Stimulated activated naive B cell treated with anti-CD40 and anti-IgM and Interleukin-4, amounts not matched to agents 10 μg/mL and 1 μg/mL and 100 μg/mL, for 72 hours (primary cell): Measurements from ENCODE around the gene DTX4.
"Not testable (repeated sequence)": the region's sequence is repeated elsewhere in the genome, so short reads cannot be mapped to it uniquely, and the experiment has no call there.

ENCODE experiments used
- ATAC-seq, 2 donors: fragments of 150-1000 bp; cut with Tn5 transposase; replicated peaks; 2 replicates each; pipeline ENCODE4 v1.10.0; 2021; ENCODE audit warnings: moderate library complexity in 1 of 2
- DNase-seq: peaks from one replicate; pipeline ENCODE4 v3.0.0; 2021
- H3K27ac Mint-ChIP-seq: one replicate; pipeline ENCODE4 v1.8.0; 2022; ENCODE audit warnings: mild to moderate bottlenecking, mixed read lengths
- H3K27me3 Mint-ChIP-seq, 2 donors: one replicate each; pipeline ENCODE4 v1.8.0; 2022; ENCODE audit warnings: mixed read lengths in 2 of 2
- H3K36me3 Mint-ChIP-seq, 2 donors: one replicate each; pipeline ENCODE4 v1.8.0; 2022; ENCODE audit warnings: mixed read lengths in 2 of 2, mild to moderate bottlenecking in 1 of 2
- H3K4me1 Mint-ChIP-seq, 2 donors: one replicate each; pipeline ENCODE4 v1.8.0; 2022; ENCODE audit warnings: mixed read lengths in 2 of 2, mild to moderate bottlenecking in 1 of 2
- H3K4me3 Mint-ChIP-seq, 2 donors: one replicate each; pipeline ENCODE4 v1.8.0; 2022; ENCODE audit warnings: mild to moderate bottlenecking in 2 of 2, mixed read lengths in 2 of 2, moderate library complexity in 1 of 2
- H3K9me3 Mint-ChIP-seq, 2 donors: one replicate each; pipeline ENCODE4 v1.8.0; 2022; ENCODE audit warnings: mixed read lengths in 2 of 2, mild to moderate bottlenecking in 1 of 2

DTX4 gene

DNA sequence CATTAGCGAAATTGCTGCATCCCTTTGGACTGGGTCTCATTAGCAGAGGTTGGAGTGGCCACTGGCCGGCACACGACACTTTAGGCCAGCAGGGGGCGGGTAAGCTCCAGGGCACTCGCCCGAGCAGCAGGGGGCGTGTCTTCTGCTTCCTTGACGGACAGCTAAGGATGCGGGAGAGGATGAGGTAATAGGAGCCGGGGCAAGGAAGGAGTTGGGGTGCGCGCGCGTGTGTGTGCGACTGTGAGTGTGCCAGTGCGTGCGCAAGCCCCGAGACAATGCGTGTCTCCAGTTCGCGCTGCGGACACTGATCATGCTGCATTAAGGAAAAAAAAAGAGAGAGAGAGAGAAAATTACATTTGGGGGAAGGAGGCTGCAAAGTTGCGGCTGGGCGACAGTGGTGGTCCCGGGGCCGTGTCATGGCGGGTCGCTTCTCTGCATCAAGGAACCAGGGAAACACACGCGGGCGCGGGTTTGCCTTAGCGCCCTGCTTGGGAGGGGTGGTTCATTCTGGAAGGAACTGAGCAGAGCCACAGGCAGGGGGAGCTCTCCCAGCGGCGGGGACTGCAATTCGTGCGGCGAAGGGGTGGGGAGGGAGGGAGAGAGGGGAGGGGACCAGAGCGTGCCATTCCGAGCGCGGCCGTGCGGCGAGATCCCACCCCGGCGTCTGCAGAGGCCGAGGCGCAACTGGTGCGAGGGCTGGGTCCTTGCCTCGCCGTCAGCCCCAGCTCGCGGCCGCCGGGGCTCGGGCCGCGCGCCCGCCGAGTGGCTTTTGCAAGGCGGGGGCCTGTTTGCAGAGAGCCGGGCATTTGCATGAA lies at the start of gene DTX4:
TSS of gene DTX4 (plus strand) at position 625 of the 815 bp plus-strand sequence. CDS start 464 bp downstream, outside the sequence.
- Mint-ChIP-seq H3K4me1 (peaks cover 26 to 29% of the 10 kb centered on the region in 2 donors), H3K27me3 (no peaks in the 10 kb centered on the region), H3K36me3 (peaks cover 0 to 2% of the 10 kb centered on the region in 2 donors), H3K9me3 (no peaks in the 10 kb centered on the region), H3K4me3 (peak within 1 kb of the TSS; percentile 87 to 92), H3K27ac (peak within 1 kb of the TSS; percentile 93)
- peak; percentile 82 to 84 for ATAC-seq
- peak; percentile 83 for DNase-seq

- peaks cover 8 to 19% of the 10 kb centered on the region in 2 donors for H3K4me1 Mint-ChIP-seq
- ATAC-seq: peak; percentile 99 to 100
- H3K9me3 Mint-ChIP-seq: peaks cover 14 to 15% of the 10 kb centered on the region in 2 donors
- H3K4me3 Mint-ChIP-seq: peak overlapping the region; percentile 73 to 78
- H3K27me3 Mint-ChIP-seq: no peaks in the 10 kb centered on the region
- DNase-seq: peak; percentile 82
- peak overlapping the region; percentile 90 for H3K27ac Mint-ChIP-seq
- peaks cover 33 to 34% of the 10 kb centered on the region in 2 donors for H3K36me3 Mint-ChIP-seq
Measured at GRCh38 chr11:59135648-59136461, 36.1 kb upstream of the DTX4 start.

GRCh38 chr11:59136551-59136950 lies 35.4 kb upstream of the DTX4 start:
- not testable (repeated sequence) for H3K4me3 Mint-ChIP-seq, ATAC-seq, H3K27ac Mint-ChIP-seq, H3K27me3 Mint-ChIP-seq, DNase-seq
- peaks cover 11 to 15% of the 10 kb centered on the region in 2 donors for H3K9me3 Mint-ChIP-seq
- H3K36me3 Mint-ChIP-seq: peaks cover 27 to 29% of the 10 kb centered on the region in 2 donors
- H3K4me1 Mint-ChIP-seq: peaks cover 10 to 26% of the 10 kb centered on the region in 2 donors

GRCh38 chr11:59137190-59137589 lies 34.7 kb upstream of the DTX4 start:
- Mint-ChIP-seq H3K27ac (no peak overlapping the region), H3K9me3 (peaks cover 9 to 13% of the 10 kb centered on the region in 2 donors), H3K27me3 (no peaks in the 10 kb centered on the region), H3K4me3 (no peak overlapping the region), H3K4me1 (peaks cover 12 to 32% of the 10 kb centered on the region in 2 donors), H3K36me3 (peaks cover 21 to 23% of the 10 kb centered on the region in 2 donors)
- ATAC-seq (no peak), DNase-seq (no peak)

DNA sequence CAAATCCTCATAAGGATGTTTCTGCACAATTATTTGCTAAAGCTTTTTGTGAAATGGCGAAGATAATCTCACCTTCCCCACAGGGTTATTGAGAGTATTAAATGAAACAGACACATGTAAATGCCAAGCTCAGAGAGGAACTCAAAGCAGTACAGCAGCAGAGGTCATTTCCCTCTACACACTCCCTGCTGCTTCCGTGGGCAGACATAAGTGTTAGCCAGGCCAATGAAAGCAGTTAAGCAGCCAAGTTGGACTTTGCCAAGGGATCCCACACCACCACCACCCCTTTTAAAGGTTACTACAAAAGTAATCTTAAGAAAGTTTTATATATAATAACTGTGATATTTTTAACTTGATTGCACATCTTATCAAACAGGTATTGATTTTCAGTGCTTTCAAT lies 33.3 kb upstream of the DTX4 start:
- H3K9me3 Mint-ChIP-seq: no peaks in the 10 kb centered on the region
- ATAC-seq (no peak), DNase-seq (no peak)
- peaks cover 23 to 46% of the 10 kb centered on the region in 2 donors for H3K4me1 Mint-ChIP-seq
- H3K27ac Mint-ChIP-seq: no peak overlapping the region
- peaks cover 6 to 11% of the 10 kb centered on the region in 2 donors for H3K36me3 Mint-ChIP-seq
- no peaks in the 10 kb centered on the region for H3K27me3 Mint-ChIP-seq
- H3K4me3 Mint-ChIP-seq: no peak overlapping the region

GRCh38 chr11:59141191-59141590 lies 30.7 kb upstream of the DTX4 start:
- peak overlapping the region; percentile 6 for H3K27ac Mint-ChIP-seq

GRCh38 chr11:59141673-59142460 lies 30.1 kb upstream of the DTX4 start:
- Mint-ChIP-seq H3K9me3 (no peaks in the 10 kb centered on the region), H3K27ac (peak overlapping the region; percentile 99), H3K4me1 (peaks cover 33 to 56% of the 10 kb centered on the region in 2 donors), H3K27me3 (no peaks in the 10 kb centered on the region), H3K36me3 (peaks cover 0 to 6% of the 10 kb centered on the region in 2 donors), H3K4me3 (peak overlapping the region; percentile 96 to 97)
- ATAC-seq: peak; percentile 1
- no peak for DNase-seq

More at GRCh38 chr11:59141191-59141590, 30.7 kb upstream of the DTX4 start:
- H3K27me3 Mint-ChIP-seq: no peaks in the 10 kb centered on the region
- no peak for DNase-seq
- H3K4me1 Mint-ChIP-seq: peaks cover 34 to 52% of the 10 kb centered on the region in 2 donors
- no peaks in the 10 kb centered on the region for H3K9me3 Mint-ChIP-seq
- no peak for ATAC-seq
- peaks cover 0 to 6% of the 10 kb centered on the region in 2 donors for H3K36me3 Mint-ChIP-seq
- H3K4me3 Mint-ChIP-seq: no peak overlapping the region

DNA sequence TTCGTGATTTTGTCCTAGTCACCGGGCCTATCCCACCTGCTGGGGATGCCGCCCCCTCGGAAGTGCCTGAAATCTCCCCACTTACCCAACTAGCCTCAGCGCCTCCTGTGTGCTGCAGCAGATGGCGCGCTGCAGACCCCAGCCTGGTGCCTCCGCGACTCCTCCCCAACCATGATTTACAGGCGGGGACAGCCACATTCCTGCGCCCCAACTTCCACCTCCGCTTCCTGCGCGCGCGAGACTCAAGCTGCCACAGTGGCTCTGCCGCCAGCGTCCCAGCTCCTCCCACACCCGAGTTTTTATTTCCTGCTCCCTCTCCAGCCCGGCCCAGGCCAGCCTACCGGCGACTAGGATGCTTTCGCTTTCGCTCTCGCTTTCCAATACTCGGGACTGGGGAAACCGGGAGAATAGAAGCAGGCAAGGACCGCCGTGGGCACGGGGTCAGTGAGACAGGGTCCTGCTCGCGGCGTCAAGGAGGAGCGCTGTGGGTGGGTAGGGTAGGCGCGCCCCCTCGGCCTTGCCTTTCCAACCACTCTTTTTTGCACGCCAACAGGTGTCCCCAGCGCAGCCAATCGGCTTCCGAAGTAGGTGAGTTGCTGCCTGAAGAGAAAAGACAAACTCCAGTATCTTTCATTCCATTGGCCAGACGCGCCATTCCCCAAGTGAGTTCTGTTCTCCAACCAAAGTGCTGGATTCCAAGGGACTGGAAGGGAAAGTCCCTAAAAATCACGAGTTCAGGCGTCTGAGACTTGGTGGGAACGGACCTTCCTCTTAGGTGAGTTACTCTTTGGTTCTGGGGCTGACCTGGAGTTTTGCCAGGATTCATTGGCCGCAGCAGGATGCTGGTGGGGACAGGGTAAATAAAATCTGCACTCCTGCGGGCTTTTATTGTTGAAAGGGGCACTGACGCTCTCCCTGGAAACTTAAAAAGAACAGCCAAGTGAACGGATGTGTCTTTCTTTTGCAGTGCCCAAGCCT lies 29.1 kb upstream of the DTX4 start, which contains the start of gene FAM111A:
TSS of gene FAM111A (plus strand) at position 327 of the 978 bp plus-strand sequence. CDS start 6,017 bp downstream, outside the sequence.
- DNase-seq (peak; percentile 80), ATAC-seq (peak; percentile 77 to 80)
- Mint-ChIP-seq H3K27ac (peak within 1 kb of the TSS; percentile 99), H3K4me3 (peak within 1 kb of the TSS; percentile 96 to 97), H3K36me3 (peaks cover 0 to 3% of the 10 kb centered on the region in 2 donors), H3K4me1 (peaks cover 40 to 65% of the 10 kb centered on the region in 2 donors), H3K27me3 (no peaks in the 10 kb centered on the region), H3K9me3 (no peaks in the 10 kb centered on the region)

- Mint-ChIP-seq H3K27ac (peak overlapping the region; percentile 99), H3K27me3 (no peaks in the 10 kb centered on the region), H3K4me1 (peaks cover 46 to 75% of the 10 kb centered on the region in 2 donors), H3K9me3 (no peaks in the 10 kb centered on the region), H3K4me3 (peak overlapping the region; percentile 96 to 97), H3K36me3 (peaks cover 5% of the 10 kb centered on the region in 2 donors)
- DNase-seq (no peak), ATAC-seq (no peak)
Measured at GRCh38 chr11:59144096-59144495, 27.8 kb upstream of the DTX4 start.

GRCh38 chr11:59144579-59145345 lies 27.2 kb upstream of the DTX4 start:
- no peaks in the 10 kb centered on the region for H3K27me3 Mint-ChIP-seq
- DNase-seq: peak; percentile 74
- H3K27ac Mint-ChIP-seq: peak overlapping the region; percentile 99
- H3K4me3 Mint-ChIP-seq: peak overlapping the region; percentile 96 to 97
- peaks cover 46 to 75% of the 10 kb centered on the region in 2 donors for H3K4me1 Mint-ChIP-seq
- H3K9me3 Mint-ChIP-seq: no peaks in the 10 kb centered on the region
- ATAC-seq: peak; percentile 62 to 71
- H3K36me3 Mint-ChIP-seq: peaks cover 7 to 8% of the 10 kb centered on the region in 2 donors

- DNase-seq: no peak
- H3K36me3 Mint-ChIP-seq: peaks cover 7 to 8% of the 10 kb centered on the region in 2 donors
Measured at GRCh38 chr11:59145534-59145933, 26.4 kb upstream of the DTX4 start.

GRCh38 chr11:59151761-59152160 lies 20.2 kb upstream of the DTX4 start:
- peaks cover 4 to 16% of the 10 kb centered on the region in 2 donors for H3K36me3 Mint-ChIP-seq
- peak overlapping the region in 1 of 2 donors; percentile 83 for H3K4me3 Mint-ChIP-seq
- H3K4me1 Mint-ChIP-seq: peaks cover 26 to 40% of the 10 kb centered on the region in 2 donors
- peak; percentile 41 to 62 for ATAC-seq
- no peak for DNase-seq
- no peaks in the 10 kb centered on the region for H3K27me3 Mint-ChIP-seq
- H3K9me3 Mint-ChIP-seq: no peaks in the 10 kb centered on the region
- peak overlapping the region; percentile 82 for H3K27ac Mint-ChIP-seq

More at GRCh38 chr11:59145534-59145933, 26.4 kb upstream of the DTX4 start:
- peak overlapping the region; percentile 96 to 97 for H3K4me3 Mint-ChIP-seq
- no peaks in the 10 kb centered on the region for H3K27me3 Mint-ChIP-seq
- no peaks in the 10 kb centered on the region for H3K9me3 Mint-ChIP-seq
- H3K27ac Mint-ChIP-seq: peak overlapping the region; percentile 99
- ATAC-seq: no peak
- peaks cover 46 to 75% of the 10 kb centered on the region in 2 donors for H3K4me1 Mint-ChIP-seq
